ENCODE results near the gene CDKN2AIP. TPM values are rescaled to one million over a fixed set of nuclear protein-coding genes. Genes with fewer than 3 reads are reported as not detected.

Gene CDKN2AIP
- total and polyA plus RNA-seq, 12 donors, result 8.6 to 24.4 (median 15.2) TPM

- no peak overlapping the region for H3K27ac ChIP-seq
- TF ChIP-seq CTCF (IDR thresholded peaks at IDR 0.05) (no peak), POLR2A (IDR thresholded peaks at IDR 0.05) (no peak)
- H3K27me3 ChIP-seq, result peaks cover 2% of the 10 kb centered on the region
- H3K36me3 ChIP-seq (replicated peaks in 1 of 2), result no peaks in the 10 kb centered on the region
- intact Hi-C loops (cut with DNase I), result no loop called here
- DNase-seq, result no peak
- H3K4me3 ChIP-seq, result peak overlapping the region in 1 of 4 donors; percentile 59
- peaks cover 6 to 11% of the 10 kb centered on the region in 2 donors for H3K4me1 ChIP-seq (replicated peaks in 1 of 2)
- WGBS, 4 donors, result 74 to 79% (median 76%) methylated on average over 14 of the region's 14 CpGs
- no peaks in the 10 kb centered on the region for H3K9me3 ChIP-seq (replicated peaks in 1 of 3)
These were observed 46.6 kb upstream of the CDKN2AIP start for GRCh38 chr4:183397741-183398297.

DNA sequence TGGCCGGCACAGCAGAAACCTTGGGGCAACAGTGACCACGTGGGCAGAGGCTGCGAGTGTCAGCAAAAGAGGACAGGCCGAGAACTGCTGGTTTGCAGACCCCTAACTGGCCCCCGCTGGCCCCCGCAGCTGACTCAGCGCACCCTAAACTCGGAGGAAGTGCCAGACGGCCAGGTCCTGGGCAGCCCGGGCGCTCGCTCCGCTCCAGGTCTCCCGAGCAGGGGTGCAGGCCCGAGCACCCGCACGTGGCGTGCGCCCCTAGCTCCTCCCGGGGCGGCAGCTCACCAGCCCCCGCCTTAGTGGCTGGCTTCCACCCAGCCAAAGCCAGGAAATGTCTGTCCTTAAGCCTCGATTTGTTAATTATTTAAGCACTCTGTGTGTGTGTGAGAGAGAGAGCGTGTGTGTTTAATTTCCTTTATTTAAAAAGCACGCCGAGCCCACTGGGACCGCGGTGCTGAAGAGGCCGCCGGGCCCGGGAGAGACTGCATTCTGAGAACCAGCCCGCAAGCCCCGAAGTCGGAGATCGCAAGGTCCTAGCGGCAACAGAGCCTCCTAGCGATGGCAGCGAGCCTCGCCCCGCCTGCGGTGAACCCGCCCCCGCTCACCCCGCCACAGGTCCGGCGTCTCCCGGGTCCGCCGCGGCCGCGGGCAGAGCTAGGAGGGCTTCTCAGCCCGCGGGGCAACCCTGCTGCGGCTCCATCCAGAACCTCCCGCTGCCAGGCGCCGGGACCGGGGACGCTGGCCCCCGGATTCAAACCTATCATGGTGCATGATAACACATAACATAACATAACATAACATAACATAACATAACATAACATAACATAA is 45.9 kb upstream of the CDKN2AIP start:
- H3K4me3 ChIP-seq, result peak overlapping the region in 1 of 4 donors; percentile 59
- TF ChIP-seq POLR2A (IDR thresholded peaks at IDR 0.05) (no peak), CTCF (IDR thresholded peaks at IDR 0.05) (peak in 5 of 6 experiments; percentile 20 to 49 (median 43))
- no peaks in the 10 kb centered on the region for H3K27me3 ChIP-seq
- intact Hi-C loops (cut with DNase I), result no loop called here
- H3K4me1 ChIP-seq (replicated peaks in 1 of 2), result peaks cover 6 to 11% of the 10 kb centered on the region in 2 donors
- no peaks in the 10 kb centered on the region for H3K36me3 ChIP-seq (replicated peaks in 1 of 2)
- no peaks in the 10 kb centered on the region for H3K9me3 ChIP-seq (replicated peaks in 1 of 3)
- H3K27ac ChIP-seq, result peak overlapping the region in 3 of 5 donors; percentile 36 to 66 (median 60)
- 2 to 5% (median 3%) methylated on average over 27 to 61 of the region's 61 CpGs for WGBS, 4 donors
- DNase-seq, result peak; percentile 58 to 72 (median 66)

DNA sequence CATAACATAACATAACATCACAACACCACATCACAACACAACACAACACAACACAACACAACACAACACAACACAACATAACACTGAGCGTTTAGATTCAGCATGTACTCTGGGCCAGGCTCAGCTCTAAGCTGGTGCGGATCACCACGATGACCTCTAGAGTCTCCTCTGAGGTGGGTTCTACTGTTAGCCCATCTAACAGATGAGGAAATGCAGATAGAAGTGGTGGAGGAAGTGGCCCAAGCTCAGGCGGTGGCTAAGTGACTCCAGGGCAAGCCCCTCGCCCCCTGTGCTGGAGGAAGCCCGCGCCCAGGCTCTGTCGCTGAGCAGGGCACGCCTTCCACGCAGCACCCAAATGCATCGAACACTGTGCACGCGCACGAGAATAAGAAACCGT is 45.3 kb upstream of the CDKN2AIP start:
- no peak for DNase-seq
- peak overlapping the region in 1 of 4 donors; percentile 59 for H3K4me3 ChIP-seq

More for the DNA sequence above, 45.3 kb upstream of the CDKN2AIP start:
- H3K36me3 ChIP-seq (replicated peaks in 1 of 2), result no peaks in the 10 kb centered on the region
- peak overlapping the region in 1 of 5 donors; percentile 66 for H3K27ac ChIP-seq
- no peaks in the 10 kb centered on the region for H3K9me3 ChIP-seq (replicated peaks in 1 of 3)
- intact Hi-C loops (cut with DNase I), result no loop called here
- no peak for TF ChIP-seq POLR2A (IDR thresholded peaks at IDR 0.05)
- no peak for TF ChIP-seq CTCF (IDR thresholded peaks at IDR 0.05)
- H3K4me1 ChIP-seq (replicated peaks in 1 of 2), result peaks cover 6 to 11% of the 10 kb centered on the region in 2 donors
- no peaks in the 10 kb centered on the region for H3K27me3 ChIP-seq
- whole genome bisulfite sequencing, 4 donors, result 84 to 90% (median 89%) methylated on average over 15 of the region's 15 CpGs

Measured in adrenal gland (tissue), 12 donors.